CD8-positive, alpha-beta memory T cell (primary cell): ENCODE measurements around the gene CRYBG3. TPM values are rescaled to one million over a fixed set of nuclear protein-coding genes. Genes with fewer than 3 reads are reported as not detected.
A peak's percentile ranks its signal among the peaks of the same experiment; 100 is the strongest.

Experiments used
- CTCF ChIA-PET: fragments of 350-600 bp; sonication (Branson Sonifier 250); formaldehyde crosslinking; loops from one replicate; lab custom pipeline; 2021; ENCODE audit warnings: antibody characterized with exemption; lab: Charles Lee
- POLR2A ChIA-PET: fragments of 350-600 bp; sonication (Branson Sonifier 250); formaldehyde crosslinking; loops from one replicate; lab custom pipeline; 2021; ENCODE audit warnings: antibody characterized with exemption; lab: Charles Lee
- DNase-seq, 5 donors: peaks; one replicate each; pipeline versions ENCODE4 v3.0.0 to v3.0.0-alpha.2; 2020 to 2022; ENCODE audit warnings: mixed read lengths in 1 of 5
- H3K27ac ChIP-seq: one replicate; pipeline ENCODE4 v1.7.0; 2013; ENCODE audit warnings: low read depth, mild to moderate bottlenecking, low read length, moderate library complexity
- H3K27me3 ChIP-seq: 2 replicates; pipeline ENCODE4 v1.7.0; 2013; ENCODE audit warnings: low read length, mild to moderate bottlenecking; ENCODE audit not compliant: insufficient read depth, poor library complexity, severe bottlenecking
- H3K36me3 ChIP-seq: 2 replicates; pipeline ENCODE4 v1.7.0; 2013; ENCODE audit warnings: mild to moderate bottlenecking, low read length, moderate library complexity; ENCODE audit not compliant: insufficient read depth
- H3K4me1 ChIP-seq: 2 replicates; pipeline ENCODE4 v1.7.0; 2013; ENCODE audit warnings: mild to moderate bottlenecking, low read length, moderate library complexity; ENCODE audit not compliant: insufficient read depth
- H3K4me3 ChIP-seq: 2 replicates; pipeline ENCODE4 v1.7.0; 2013; ENCODE audit warnings: mild to moderate bottlenecking, low read length
- H3K9me3 ChIP-seq: 2 replicates; pipeline ENCODE4 v1.7.0; 2013; ENCODE audit warnings: mild to moderate bottlenecking, low read length
- H3K27ac Mint-ChIP-seq, 8 donors: one replicate each; pipeline ENCODE4 v1.8.0; 2020 to 2021; ENCODE audit warnings: mixed read lengths in 8 of 8, mild to moderate bottlenecking in 6 of 8, inconsistent platforms in 3 of 8, moderate library complexity in 3 of 8
- H3K27me3 Mint-ChIP-seq, 2 donors: one replicate each; pipeline ENCODE4 v1.8.0; 2020 to 2021; ENCODE audit warnings: mixed read lengths in 2 of 2, mild to moderate bottlenecking in 1 of 2, moderate library complexity in 1 of 2
- H3K36me3 Mint-ChIP-seq, 3 donors: one replicate each; pipeline ENCODE4 v1.8.0; 2020 to 2021; ENCODE audit warnings: mixed read lengths in 3 of 3, inconsistent platforms in 1 of 3, mild to moderate bottlenecking in 1 of 3
- H3K4me1 Mint-ChIP-seq, 3 donors: one replicate each; pipeline ENCODE4 v1.8.0; 2020 to 2021; ENCODE audit warnings: mixed read lengths in 3 of 3, inconsistent platforms in 1 of 3, mild to moderate bottlenecking in 1 of 3
- H3K4me3 Mint-ChIP-seq, 7 donors: one replicate each; pipeline ENCODE4 v1.8.0; 2020 to 2021; ENCODE audit warnings: mixed read lengths in 7 of 7, mild to moderate bottlenecking in 6 of 7, moderate library complexity in 4 of 7, inconsistent platforms in 2 of 7
- H3K9me3 Mint-ChIP-seq, 5 donors: one replicate each; pipeline ENCODE4 v1.8.0; 2020 to 2022; ENCODE audit warnings: mixed read lengths in 5 of 5, mild to moderate bottlenecking in 3 of 5, moderate library complexity in 2 of 5, inconsistent platforms in 1 of 5
- polyA plus RNA-seq: library from polyadenylated mRNA; unstranded; fragments of 300-500 nt; fragmentation: Illumina TruSeq; gene quantifications from one replicate; pipeline ENCODE4 v1.2.3, GENCODE V29; 2021
- total RNA-seq, 2 experiments: library from RNA; stranded (reverse); gene quantifications; one replicate each; pipeline ENCODE4 v1.2.3, GENCODE V29; 2021

The CRYBG3 gene
- total and polyA plus RNA-seq, 3 experiments from 2014 or later: 1.5 to 5.5 (median 4.5) TPM

DNA sequence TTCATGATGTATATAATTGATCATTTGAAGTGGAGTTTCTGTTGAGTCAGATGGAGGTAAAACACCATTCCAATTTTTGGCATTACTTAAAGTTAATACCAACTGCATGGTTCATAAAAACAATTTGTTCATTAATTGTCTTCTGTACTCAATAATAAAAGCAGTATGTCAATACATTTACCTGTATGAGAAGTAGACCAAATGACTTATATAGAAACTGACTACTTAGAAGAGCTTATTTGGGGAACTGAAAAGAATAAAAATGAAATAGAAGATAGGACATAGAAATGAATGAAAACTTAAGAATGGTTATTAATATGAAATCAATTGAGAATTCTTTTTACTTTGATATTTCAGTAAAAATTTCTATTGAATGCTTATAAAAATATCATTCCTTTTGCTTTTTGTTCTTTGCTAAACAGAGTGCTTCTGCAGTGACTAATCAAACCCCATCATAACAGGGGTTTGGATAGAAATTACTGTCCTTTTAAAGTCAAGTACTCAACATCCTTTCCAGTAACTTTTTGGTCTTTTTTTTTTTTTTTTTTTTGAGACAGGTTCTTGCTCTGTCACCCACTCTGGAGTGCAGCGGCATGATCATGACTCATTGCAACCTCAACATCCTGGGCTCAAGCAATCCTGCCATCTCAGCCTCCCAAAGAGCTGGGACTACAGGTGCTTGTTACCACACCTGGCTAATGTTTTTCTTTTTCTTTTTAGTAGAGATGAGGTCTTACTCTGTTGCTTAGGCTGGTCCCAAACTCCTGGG, 6.5 kb upstream of the CRYBG3 start:
- H3K4me1 ChIP-seq: no peaks in the 10 kb centered on the region
- peaks cover 2 to 8% (median 3%) of the 10 kb centered on the region in 3 donors for H3K4me1 Mint-ChIP-seq
- peaks cover 0 to 12% of the 10 kb centered on the region in 2 donors for H3K27me3 Mint-ChIP-seq
- ChIA-PET POLR2A (no interaction called here), CTCF (interaction anchor here (0.7 kb wide), 1 partner anchor 114 kb away, joined by 3 read pairs; no protein-coding TSS in a partner anchor)
- H3K4me3 ChIP-seq: no peak overlapping the region
- no peaks in the 10 kb centered on the region for H3K9me3 ChIP-seq
- peaks cover 6% of the 10 kb centered on the region for H3K27me3 ChIP-seq
- no peak overlapping the region for H3K27ac ChIP-seq
- peak in 1 of 5 donors; percentile 56 for DNase-seq
- no peaks in the 10 kb centered on the region for H3K36me3 Mint-ChIP-seq
- no peaks in the 10 kb centered on the region for H3K36me3 ChIP-seq
- no peaks in the 10 kb centered on the region for H3K9me3 Mint-ChIP-seq
- no peak overlapping the region for H3K4me3 Mint-ChIP-seq
- no peak overlapping the region for H3K27ac Mint-ChIP-seq

DNA sequence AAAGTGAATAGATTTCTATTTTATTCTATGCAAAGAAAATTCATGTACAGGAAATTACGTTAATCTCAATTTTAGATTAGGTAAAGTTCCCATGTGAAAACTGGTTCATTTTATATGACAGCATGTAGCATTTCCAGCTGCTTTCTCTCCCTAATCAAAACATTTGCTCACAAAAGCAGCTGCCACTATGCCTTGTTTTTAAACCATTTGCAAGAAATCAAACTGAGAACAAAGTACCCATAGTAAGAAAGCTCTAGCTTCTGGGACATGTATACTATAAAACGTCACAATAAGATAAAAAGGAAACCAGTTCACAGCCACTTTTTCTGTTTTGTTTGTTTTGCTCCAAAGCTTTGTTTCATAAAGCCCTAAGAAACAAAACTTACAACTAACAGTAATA, 5.0 kb upstream of the CRYBG3 start:
- no peak overlapping the region for H3K4me3 ChIP-seq
- no peak overlapping the region for H3K4me3 Mint-ChIP-seq
- H3K36me3 Mint-ChIP-seq: peaks cover 0 to 3% (median 0%) of the 10 kb centered on the region in 3 donors
- H3K4me1 Mint-ChIP-seq: peaks cover 12 to 19% (median 13%) of the 10 kb centered on the region in 3 donors
- no peaks in the 10 kb centered on the region for H3K9me3 ChIP-seq
- H3K27me3 ChIP-seq: peaks cover 10% of the 10 kb centered on the region
- ChIA-PET POLR2A (no interaction called here), CTCF (no interaction called here)
- H3K27ac ChIP-seq: no peak overlapping the region
- DNase-seq: no peak
- H3K9me3 Mint-ChIP-seq: no peaks in the 10 kb centered on the region
- peaks cover 7% of the 10 kb centered on the region for H3K4me1 ChIP-seq
- H3K27ac Mint-ChIP-seq: no peak overlapping the region
- H3K36me3 ChIP-seq: no peaks in the 10 kb centered on the region
- peaks cover 0 to 12% of the 10 kb centered on the region in 2 donors for H3K27me3 Mint-ChIP-seq

DNA sequence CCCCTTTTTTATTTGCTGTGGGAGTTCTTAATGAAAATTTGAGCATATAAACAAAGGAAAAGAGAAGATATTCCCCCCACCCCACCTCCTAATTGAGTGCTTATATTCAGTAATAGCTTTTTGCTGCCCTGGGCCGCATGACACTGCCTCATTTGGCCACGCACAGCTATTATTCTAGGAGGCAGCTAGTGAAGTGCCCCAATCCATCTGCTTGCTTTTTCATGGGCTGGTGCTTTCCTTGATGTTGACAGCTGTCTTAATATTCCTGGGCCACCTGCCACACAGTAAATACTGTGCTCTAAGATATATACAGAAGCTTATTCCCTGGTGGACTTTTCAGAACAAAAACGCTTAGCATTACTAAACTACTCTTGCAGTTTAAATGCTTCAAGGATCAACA, 3.8 kb upstream of the CRYBG3 start:
- H3K36me3 ChIP-seq: no peaks in the 10 kb centered on the region
- no peaks in the 10 kb centered on the region for H3K9me3 Mint-ChIP-seq
- H3K9me3 ChIP-seq: no peaks in the 10 kb centered on the region
- no peak overlapping the region for H3K4me3 ChIP-seq
- H3K27me3 ChIP-seq: peaks cover 10% of the 10 kb centered on the region
- H3K4me3 Mint-ChIP-seq: no peak overlapping the region
- no peak overlapping the region for H3K27ac ChIP-seq
- no peak for DNase-seq
- H3K4me1 Mint-ChIP-seq: peaks cover 19 to 26% (median 20%) of the 10 kb centered on the region in 3 donors
- H3K27ac Mint-ChIP-seq: no peak overlapping the region
- H3K4me1 ChIP-seq: peaks cover 12% of the 10 kb centered on the region
- H3K27me3 Mint-ChIP-seq: peaks cover 0 to 12% of the 10 kb centered on the region in 2 donors
- ChIA-PET CTCF (no interaction called here), POLR2A (no interaction called here)
- H3K36me3 Mint-ChIP-seq: peaks cover 0 to 8% (median 0%) of the 10 kb centered on the region in 3 donors

DNA sequence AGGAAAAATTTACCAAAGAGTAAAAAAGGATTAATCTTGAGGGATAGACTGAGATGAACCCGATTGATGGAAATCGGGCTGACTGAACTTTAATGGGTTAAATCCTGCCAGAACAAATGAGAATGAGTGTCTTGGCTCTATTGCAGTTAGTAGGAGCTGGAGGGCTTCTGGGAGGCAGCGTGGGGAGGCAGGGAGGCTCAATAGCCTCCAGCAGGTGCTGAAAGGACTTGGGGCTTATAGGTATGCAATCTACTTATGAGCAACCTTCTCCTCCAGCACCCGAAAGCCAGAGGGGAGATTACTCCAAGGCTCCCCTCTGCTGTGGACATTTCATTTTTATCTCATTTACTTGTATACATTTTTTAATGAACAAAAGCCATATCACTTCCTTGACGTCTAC, 1.0 kb upstream of the CRYBG3 start:
- CTCF ChIA-PET: interaction anchor here (0.8 to 2.3 kb wide), 9 partner anchors 21 to 202 kb away, joined by 3 to 8 read pairs (median 4); no protein-coding TSS in a partner anchor
- DNase-seq: no peak
- H3K27me3 ChIP-seq: peaks cover 10% of the 10 kb centered on the region
- H3K9me3 Mint-ChIP-seq: no peaks in the 10 kb centered on the region
- H3K27ac ChIP-seq: peak overlapping the region; percentile 35
- peaks cover 13% of the 10 kb centered on the region for H3K4me1 ChIP-seq
- peak overlapping the region in 7 of 8 donors; percentile 61 to 87 (median 78) for H3K27ac Mint-ChIP-seq
- no peaks in the 10 kb centered on the region for H3K36me3 ChIP-seq
- H3K9me3 ChIP-seq: no peaks in the 10 kb centered on the region
- H3K4me3 ChIP-seq: peak overlapping the region; percentile 78
- H3K4me1 Mint-ChIP-seq: peaks cover 26 to 39% (median 38%) of the 10 kb centered on the region in 3 donors
- H3K27me3 Mint-ChIP-seq: peaks cover 0 to 12% of the 10 kb centered on the region in 2 donors
- H3K36me3 Mint-ChIP-seq: peaks cover 0 to 8% (median 0%) of the 10 kb centered on the region in 3 donors
- peak overlapping the region; percentile 91 to 99 (median 95) for H3K4me3 Mint-ChIP-seq
- POLR2A ChIA-PET: interaction anchor here (1.0 to 1.6 kb wide), 7 partner anchors 9 to 150 kb away, joined by 3 to 4 read pairs (median 4); partner anchors contain the start of gene ARL6

DNA sequence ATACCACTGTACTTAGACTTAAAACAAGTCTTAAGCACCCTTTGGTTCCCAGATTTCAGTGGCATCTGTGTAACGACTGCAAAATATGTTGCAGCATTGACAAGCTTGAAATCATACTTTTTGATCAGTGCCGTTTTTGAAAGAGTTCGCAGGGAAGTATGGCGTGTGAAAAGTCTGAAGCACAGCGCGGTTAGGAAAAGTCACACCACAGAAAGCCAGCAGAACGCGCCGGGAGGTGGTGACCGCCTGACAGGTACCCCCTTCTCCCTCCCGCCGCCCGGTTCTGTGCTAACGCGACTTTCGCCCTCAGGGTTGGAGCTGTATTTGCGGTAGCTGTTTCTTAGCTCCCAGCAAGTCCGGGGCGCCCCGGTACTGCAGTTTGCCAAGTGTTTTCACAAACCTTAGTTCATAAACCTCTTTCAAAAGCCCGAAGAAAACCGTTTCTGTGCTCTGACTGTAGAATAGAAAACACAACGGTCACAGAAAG, 481 bp upstream of the CRYBG3 start:
- Histone ChIP-seq H3K27ac (peak overlapping the region; percentile 35), H3K36me3 (no peaks in the 10 kb centered on the region), H3K9me3 (no peaks in the 10 kb centered on the region), H3K4me1 (peaks cover 13% of the 10 kb centered on the region), H3K4me3 (peak overlapping the region; percentile 78), H3K27me3 (peaks cover 10% of the 10 kb centered on the region)
- ChIA-PET CTCF (interaction anchor here (0.6 to 2.3 kb wide), 13 partner anchors 15 to 202 kb away, joined by 3 to 8 read pairs (median 4); no protein-coding TSS in a partner anchor), POLR2A (interaction anchor here (1.0 to 1.6 kb wide), 7 partner anchors 9 to 743 kb away, joined by 3 to 6 read pairs (median 4); partner anchors contain the start of gene ARL6)
- DNase-seq: peak in 3 of 5 donors; percentile 42 to 69 (median 43)
- Mint-ChIP-seq H3K27ac (peak overlapping the region; percentile 68 to 87 (median 78)), H3K27me3 (peaks cover 0 to 12% of the 10 kb centered on the region in 2 donors), H3K36me3 (peaks cover 0 to 8% (median 0%) of the 10 kb centered on the region in 3 donors), H3K9me3 (no peaks in the 10 kb centered on the region), H3K4me3 (peak overlapping the region; percentile 91 to 99 (median 95)), H3K4me1 (peaks cover 26 to 39% (median 36%) of the 10 kb centered on the region in 3 donors)

DNA sequence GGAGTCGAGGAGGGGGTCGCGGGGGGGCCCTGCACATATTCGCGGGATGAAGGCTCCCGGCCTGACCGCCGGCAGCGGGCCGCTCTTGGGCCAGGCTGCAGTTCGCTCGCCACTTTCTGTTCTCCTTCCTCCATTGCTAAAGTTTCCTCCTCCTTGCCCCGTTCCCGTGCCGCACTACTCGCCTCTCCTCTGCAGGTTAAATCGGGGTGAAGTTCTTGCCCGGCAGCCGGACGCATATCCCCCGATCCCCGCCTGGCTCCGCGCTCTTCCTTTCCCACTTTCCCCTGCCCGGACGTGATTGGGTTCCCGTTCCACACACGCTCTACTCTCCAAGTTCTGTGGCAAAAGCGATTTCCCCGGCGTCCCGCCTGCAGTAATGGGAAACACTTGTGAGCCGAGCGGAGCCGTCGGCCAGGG, 556 bp downstream of the CRYBG3 start:
- peak in 2 of 5 donors; percentile 20 to 53 for DNase-seq
- POLR2A ChIA-PET: interaction anchor here (0.6 to 1.6 kb wide), 5 partner anchors 9 to 742 kb away, joined by 3 to 6 read pairs (median 4); partner anchors contain the start of gene ARL6

DNA sequence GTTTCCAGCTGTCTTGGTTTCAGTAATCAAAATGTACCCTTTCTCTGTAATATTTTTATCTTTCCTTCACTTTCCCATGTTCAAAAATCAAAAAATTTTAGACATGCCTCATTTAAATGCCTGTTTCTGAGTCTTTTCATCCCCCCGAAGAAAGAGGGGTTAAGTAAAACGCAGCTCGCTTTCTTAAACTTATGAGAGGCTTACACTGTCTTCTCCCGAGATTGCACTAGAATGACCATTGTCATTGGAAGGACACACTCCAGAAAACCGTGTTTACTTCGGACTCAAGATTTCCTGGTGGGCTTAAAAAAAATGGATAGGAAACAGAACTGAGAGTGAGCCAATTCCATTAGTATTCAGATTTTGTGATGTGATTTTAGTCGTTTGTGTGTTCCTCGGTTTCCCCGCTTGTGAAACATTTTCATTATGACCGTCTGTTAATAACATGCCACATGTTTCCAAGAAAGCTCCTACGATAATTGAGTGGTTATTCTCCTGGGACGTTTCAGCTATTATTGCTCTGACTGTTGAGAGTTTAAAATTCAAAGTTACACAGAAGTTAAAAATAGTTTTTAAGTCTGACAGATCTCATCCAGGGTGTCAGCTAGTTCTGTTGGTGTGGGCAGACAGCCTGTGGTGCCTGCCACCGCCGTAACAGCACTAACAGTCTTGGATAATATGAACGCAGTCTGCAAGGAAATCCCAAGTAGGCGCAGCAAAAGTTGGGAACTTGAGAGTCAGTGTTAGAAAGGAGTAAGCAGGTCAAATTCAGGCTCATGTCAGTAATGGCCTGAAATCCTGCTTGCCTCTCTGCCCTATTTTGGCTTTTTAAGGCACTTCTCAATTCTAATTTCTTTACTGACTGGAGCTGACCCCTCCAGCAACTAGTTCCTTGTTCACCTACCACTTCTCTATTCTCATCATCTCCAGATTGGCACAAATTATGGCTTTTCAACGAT, 1.5 kb downstream of the CRYBG3 start:
- peak overlapping the region; percentile 91 to 99 (median 95) for H3K4me3 Mint-ChIP-seq
- H3K4me3 ChIP-seq: no peak overlapping the region
- H3K27me3 ChIP-seq: peaks cover 9% of the 10 kb centered on the region
- no peaks in the 10 kb centered on the region for H3K36me3 ChIP-seq
- ChIA-PET CTCF (interaction anchor here (1.7 kb wide), 1 partner anchor 199 kb away, joined by 7 read pairs; no protein-coding TSS in a partner anchor), POLR2A (no interaction called here)
- no peaks in the 10 kb centered on the region for H3K9me3 Mint-ChIP-seq
- H3K36me3 Mint-ChIP-seq: peaks cover 0 to 8% (median 0%) of the 10 kb centered on the region in 3 donors
- DNase-seq: no peak
- peaks cover 13% of the 10 kb centered on the region for H3K4me1 ChIP-seq
- no peak overlapping the region for H3K27ac ChIP-seq
- peaks cover 3% of the 10 kb centered on the region in 2 donors for H3K27me3 Mint-ChIP-seq
- no peaks in the 10 kb centered on the region for H3K9me3 ChIP-seq
- peaks cover 26 to 39% (median 36%) of the 10 kb centered on the region in 3 donors for H3K4me1 Mint-ChIP-seq
- H3K27ac Mint-ChIP-seq: peak overlapping the region in 6 of 8 donors; percentile 51 to 95 (median 58)

More for the DNA sequence above, 556 bp downstream of the CRYBG3 start:
- Mint-ChIP-seq H3K27ac (peak overlapping the region; percentile 51 to 95 (median 83)), H3K4me1 (peaks cover 26 to 39% (median 36%) of the 10 kb centered on the region in 3 donors), H3K27me3 (peaks cover 0 to 12% of the 10 kb centered on the region in 2 donors), H3K36me3 (peaks cover 0 to 8% (median 0%) of the 10 kb centered on the region in 3 donors), H3K4me3 (peak overlapping the region; percentile 91 to 99 (median 95)), H3K9me3 (no peaks in the 10 kb centered on the region)
- CTCF ChIA-PET: interaction anchor here (0.9 to 2.3 kb wide), 8 partner anchors 14 to 201 kb away, joined by 3 to 8 read pairs (median 5); no protein-coding TSS in a partner anchor
- peaks cover 13% of the 10 kb centered on the region for H3K4me1 ChIP-seq
- H3K27me3 ChIP-seq: peaks cover 10% of the 10 kb centered on the region
- no peaks in the 10 kb centered on the region for H3K9me3 ChIP-seq
- H3K36me3 ChIP-seq: no peaks in the 10 kb centered on the region
- H3K27ac ChIP-seq: peak overlapping the region; percentile 1
- H3K4me3 ChIP-seq: peak overlapping the region; percentile 78
